ENCODE data around the gene LRP6. TPM values are rescaled to one million over a fixed set of nuclear protein-coding genes. Genes with fewer than 3 reads are reported as not detected.
A peak's percentile ranks its signal among the peaks of the same experiment; 100 is the strongest.
"Not testable (repeated sequence)": the region's sequence is repeated elsewhere in the genome, so short reads cannot be mapped to it uniquely, and the experiment has no call there.

LRP6 gene
- total and polyA plus RNA-seq, 8 donors: 44.5 to 65.7 (median 62.2) TPM

DNA sequence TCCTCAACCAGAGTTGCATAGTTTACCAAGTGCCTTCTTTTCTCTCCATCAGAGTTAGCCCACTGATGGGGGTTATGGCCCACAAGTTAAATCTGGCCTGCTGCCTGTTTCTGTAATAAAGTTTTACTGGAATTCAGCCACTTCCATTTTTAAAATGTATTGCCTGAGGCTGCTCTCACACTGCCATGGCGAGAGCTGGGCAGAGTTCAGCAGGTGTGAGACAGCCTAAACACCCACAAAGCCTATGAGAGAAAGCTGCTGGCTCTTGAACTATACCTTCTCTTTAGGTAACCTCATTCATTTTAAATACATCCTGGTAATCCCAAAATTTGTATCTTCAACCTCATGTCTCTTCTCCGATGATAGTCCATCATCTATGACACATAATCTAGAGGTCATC is 110.0 kb downstream of the LRP6 start:
- DNase-seq (no peak), ATAC-seq (no peak)
- Histone ChIP-seq H3K36me3 (peaks cover 0 to 10% of the 10 kb centered on the region in 2 donors), H3K4me1 (peaks cover 0 to 3% of the 10 kb centered on the region in 2 donors), H3K27me3 (no peaks in the 10 kb centered on the region), H3K4me3 (no peak overlapping the region), H3K9me3 (no peaks in the 10 kb centered on the region), H3K27ac (no peak overlapping the region)
- intact Hi-C loops (cut with DNase I): no loop called here
- TF ChIP-seq, protein P1, sequence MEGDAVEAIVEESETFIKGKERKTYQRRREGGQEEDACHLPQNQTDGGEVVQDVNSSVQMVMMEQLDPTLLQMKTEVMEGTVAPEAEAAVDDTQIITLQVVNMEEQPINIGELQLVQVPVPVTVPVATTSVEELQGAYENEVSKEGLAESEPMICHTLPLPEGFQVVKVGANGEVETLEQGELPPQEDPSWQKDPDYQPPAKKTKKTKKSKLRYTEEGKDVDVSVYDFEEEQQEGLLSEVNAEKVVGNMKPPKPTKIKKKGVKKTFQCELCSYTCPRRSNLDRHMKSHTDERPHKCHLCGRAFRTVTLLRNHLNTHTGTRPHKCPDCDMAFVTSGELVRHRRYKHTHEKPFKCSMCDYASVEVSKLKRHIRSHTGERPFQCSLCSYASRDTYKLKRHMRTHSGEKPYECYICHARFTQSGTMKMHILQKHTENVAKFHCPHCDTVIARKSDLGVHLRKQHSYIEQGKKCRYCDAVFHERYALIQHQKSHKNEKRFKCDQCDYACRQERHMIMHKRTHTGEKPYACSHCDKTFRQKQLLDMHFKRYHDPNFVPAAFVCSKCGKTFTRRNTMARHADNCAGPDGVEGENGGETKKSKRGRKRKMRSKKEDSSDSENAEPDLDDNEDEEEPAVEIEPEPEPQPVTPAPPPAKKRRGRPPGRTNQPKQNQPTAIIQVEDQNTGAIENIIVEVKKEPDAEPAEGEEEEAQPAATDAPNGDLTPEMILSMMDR (IDR thresholded peaks at IDR 0.05): no peak

GRCh38 chr12:12156116-12156515 is 110.7 kb downstream of the LRP6 start:
- Histone ChIP-seq H3K9me3 (no peaks in the 10 kb centered on the region), H3K27me3 (no peaks in the 10 kb centered on the region), H3K36me3 (peaks cover 0 to 10% of the 10 kb centered on the region in 2 donors), H3K27ac (no peak overlapping the region), H3K4me3 (no peak overlapping the region), H3K4me1 (peaks cover 0 to 2% of the 10 kb centered on the region in 2 donors)
- TF ChIP-seq, protein P1 (IDR thresholded peaks at IDR 0.05): no peak
- ATAC-seq (peak; percentile 71), DNase-seq (no peak)
- intact Hi-C loops (cut with DNase I): no loop called here

DNA sequence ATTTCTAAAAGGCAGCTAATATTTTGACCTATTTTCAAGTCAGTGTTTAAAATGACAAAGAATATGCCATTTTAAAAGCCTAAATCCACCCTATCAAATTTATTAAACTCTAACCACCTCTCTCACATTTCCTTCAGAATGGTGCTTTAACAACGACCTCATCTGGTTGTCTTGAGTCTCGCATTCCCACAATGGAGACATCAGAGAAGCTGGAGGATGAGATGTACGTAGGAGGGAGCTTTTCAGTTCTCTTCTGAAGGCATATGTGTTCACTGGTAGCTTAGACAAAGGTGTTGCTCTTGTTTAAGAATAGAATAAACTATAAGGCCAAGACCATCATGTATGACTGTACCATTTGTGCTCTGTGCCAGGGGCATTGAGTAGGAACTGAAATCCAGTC is 113.2 kb downstream of the LRP6 start:
- intact Hi-C loops (cut with DNase I): no loop called here
- TF ChIP-seq, protein P1 (IDR thresholded peaks at IDR 0.05): no peak
- Histone ChIP-seq H3K9me3 (no peaks in the 10 kb centered on the region), H3K27me3 (no peaks in the 10 kb centered on the region), H3K4me3 (no peak overlapping the region), H3K4me1 (no peaks in the 10 kb centered on the region), H3K27ac (no peak overlapping the region), H3K36me3 (peaks cover 0 to 18% of the 10 kb centered on the region in 2 donors)
- ATAC-seq (no peak), DNase-seq (no peak)

DNA sequence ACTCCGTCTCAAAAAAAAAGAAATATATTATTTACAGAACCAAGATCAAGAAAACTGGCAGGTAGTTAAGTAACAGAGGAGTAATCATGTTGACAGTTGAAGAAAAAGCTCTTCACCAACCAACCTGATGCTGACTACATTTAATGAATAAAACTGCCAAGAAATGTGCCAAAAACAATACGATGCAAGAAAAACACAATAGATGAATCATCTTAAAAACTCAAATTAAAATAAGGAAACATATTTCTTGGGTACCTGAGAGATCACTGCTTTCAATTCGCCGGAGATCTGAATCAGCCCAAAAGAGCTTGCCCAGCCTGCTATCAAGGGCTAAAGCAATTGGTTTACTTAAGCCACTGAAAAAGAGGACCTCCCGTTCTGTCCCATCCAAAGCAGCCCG is 119.7 kb downstream of the LRP6 start:
- H3K4me1 ChIP-seq: no peaks in the 10 kb centered on the region
- no peaks in the 10 kb centered on the region for H3K27me3 ChIP-seq
- DNase-seq (no peak), ATAC-seq (no peak)
- H3K27ac ChIP-seq: no peak overlapping the region
- peaks cover 0 to 25% of the 10 kb centered on the region in 2 donors for H3K36me3 ChIP-seq
- TF ChIP-seq, protein P1 (IDR thresholded peaks at IDR 0.05): no peak
- no peak overlapping the region for H3K4me3 ChIP-seq
- H3K9me3 ChIP-seq: no peaks in the 10 kb centered on the region
- intact Hi-C loops (cut with DNase I): no loop called here

- ATAC-seq; H3K4me1 ChIP-seq; DNase-seq; H3K27me3 ChIP-seq; H3K9me3 ChIP-seq; intact Hi-C loops (cut with DNase I); H3K4me3 ChIP-seq; H3K27ac ChIP-seq: not testable (repeated sequence)
- peaks cover 0 to 14% of the 10 kb centered on the region in 2 donors for H3K36me3 ChIP-seq
These were observed 122.3 kb downstream of the LRP6 start for GRCh38 chr12:12144531-12144930.

DNA sequence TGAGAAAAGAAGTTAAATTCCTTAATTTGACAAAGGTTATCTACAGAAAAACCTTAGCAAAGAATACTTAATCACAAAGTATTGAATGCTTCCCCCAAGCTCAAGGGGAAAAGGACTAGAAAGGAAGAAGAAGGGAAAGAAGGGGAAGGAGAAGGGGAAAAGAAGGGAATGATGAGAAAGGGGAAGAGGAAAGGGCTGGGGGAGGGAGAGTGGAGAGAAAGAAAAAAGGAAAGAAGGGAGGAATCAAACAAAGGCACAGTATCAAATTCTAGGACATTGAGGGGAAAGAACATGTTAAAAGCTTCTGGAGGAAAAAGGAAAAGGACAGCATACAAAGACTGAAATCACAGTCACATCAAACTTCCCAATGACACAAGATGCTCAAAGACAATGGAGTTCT is 125.8 kb downstream of the LRP6 start:
- no peaks in the 10 kb centered on the region for H3K27me3 ChIP-seq
- H3K36me3 ChIP-seq: peaks cover 0 to 5% of the 10 kb centered on the region in 2 donors
- no peak for ATAC-seq
- intact Hi-C loops (cut with DNase I): no loop called here
- H3K9me3 ChIP-seq: no peaks in the 10 kb centered on the region
- no peak for DNase-seq
- TF ChIP-seq, protein P1 (IDR thresholded peaks at IDR 0.05): no peak
- no peak overlapping the region for H3K27ac ChIP-seq
- no peak overlapping the region for H3K4me3 ChIP-seq
- H3K4me1 ChIP-seq: no peaks in the 10 kb centered on the region
